ENCODE measurements around the gene STUB1.
A peak's percentile ranks its signal among the peaks of the same experiment; 100 is the strongest.

Gene STUB1

DNA sequence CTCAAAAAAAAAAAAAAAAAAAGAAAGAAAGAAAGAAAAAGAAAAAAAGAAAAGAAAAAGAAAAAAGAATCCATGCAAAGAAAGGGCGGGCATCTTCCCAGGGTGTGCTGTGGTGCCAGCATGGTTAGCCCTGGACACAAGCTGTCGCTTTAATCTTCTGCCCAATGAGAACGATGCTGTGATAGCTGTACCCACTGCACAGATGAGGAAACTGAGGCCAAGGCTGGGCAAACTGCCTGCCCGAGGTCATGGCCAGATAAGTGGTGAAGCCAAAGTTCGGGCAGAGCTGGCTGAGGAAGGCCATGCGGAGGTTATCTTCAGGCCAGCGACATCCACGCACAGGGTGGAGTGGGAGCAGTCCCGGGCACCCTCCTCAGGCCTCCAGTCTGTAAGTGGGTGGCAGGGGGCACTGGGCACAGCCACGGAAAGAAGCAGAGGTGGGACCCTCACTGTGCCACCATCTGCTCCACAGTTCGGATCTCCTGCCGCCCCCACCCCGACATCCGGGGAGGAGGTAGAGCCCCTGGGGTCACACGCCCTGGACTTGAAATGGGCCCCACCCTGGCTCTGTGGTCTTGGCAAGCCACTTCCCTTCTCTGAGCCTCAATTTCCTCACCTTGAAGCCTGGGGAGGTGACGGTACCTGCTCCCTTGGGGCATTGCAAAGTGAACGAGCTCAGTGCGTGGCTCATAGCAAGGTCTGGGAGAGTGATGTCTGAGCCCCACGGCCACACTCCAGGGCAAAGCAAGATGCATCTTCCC, 18.9 kb downstream of the STUB1 start:
- DNase-seq, result no peak

DNA sequence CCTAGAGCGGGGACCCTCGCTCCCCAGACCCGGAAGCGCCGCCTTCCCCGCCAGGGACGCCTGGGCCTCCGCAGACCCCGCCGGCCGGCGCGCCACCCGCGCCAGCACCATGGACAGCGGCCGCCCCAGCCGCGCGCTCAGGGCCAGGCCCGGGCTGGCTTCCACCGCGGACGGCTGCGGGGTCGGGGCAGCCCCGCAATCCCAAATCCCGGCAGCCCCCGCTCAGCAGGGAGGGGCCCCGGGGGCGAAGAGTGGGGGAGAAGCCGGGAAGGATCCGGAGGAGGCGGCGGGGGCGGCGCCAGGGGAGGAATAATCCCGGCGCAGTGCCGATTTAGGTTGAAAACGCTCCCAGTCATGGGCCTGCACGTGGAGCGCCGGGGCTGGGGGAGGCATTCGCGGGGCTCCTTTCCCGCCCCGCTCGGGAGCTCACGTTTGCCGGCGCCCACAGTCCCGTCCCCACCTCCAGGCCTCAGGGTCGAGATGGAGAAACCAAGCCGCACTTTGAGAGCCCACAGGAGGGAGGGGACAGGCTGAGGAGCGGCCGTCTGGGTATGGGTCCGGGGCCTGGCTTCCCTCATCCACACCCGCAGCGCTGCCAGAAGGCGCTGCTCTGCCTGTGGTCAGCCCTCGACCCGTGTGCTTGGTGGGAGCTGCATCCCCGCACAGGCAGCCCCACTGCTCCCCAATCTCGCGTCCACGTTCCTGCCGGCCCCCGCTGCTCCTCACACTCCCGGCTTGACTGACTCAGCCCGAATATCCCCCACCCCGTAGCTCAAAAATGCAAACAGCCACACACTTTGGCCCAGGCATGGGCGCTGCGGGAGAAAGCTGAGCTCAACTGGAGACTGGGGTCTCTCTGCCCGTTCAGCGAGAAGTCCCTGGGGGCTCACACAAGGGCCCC, 20.7 kb downstream of the STUB1 start:
- no peak for DNase-seq

- no peak for DNase-seq
Observed at GRCh38 chr16:702341-702740, 22.1 kb downstream of the STUB1 start.

- no peak for DNase-seq
Observed at GRCh38 chr16:703406-703805, 23.2 kb downstream of the STUB1 start.

- no peak for DNase-seq
Observed at GRCh38 chr16:704047-704446, 23.8 kb downstream of the STUB1 start.

GRCh38 chr16:704552-705380, 24.6 kb downstream of the STUB1 start:
- no peak for DNase-seq

DNA sequence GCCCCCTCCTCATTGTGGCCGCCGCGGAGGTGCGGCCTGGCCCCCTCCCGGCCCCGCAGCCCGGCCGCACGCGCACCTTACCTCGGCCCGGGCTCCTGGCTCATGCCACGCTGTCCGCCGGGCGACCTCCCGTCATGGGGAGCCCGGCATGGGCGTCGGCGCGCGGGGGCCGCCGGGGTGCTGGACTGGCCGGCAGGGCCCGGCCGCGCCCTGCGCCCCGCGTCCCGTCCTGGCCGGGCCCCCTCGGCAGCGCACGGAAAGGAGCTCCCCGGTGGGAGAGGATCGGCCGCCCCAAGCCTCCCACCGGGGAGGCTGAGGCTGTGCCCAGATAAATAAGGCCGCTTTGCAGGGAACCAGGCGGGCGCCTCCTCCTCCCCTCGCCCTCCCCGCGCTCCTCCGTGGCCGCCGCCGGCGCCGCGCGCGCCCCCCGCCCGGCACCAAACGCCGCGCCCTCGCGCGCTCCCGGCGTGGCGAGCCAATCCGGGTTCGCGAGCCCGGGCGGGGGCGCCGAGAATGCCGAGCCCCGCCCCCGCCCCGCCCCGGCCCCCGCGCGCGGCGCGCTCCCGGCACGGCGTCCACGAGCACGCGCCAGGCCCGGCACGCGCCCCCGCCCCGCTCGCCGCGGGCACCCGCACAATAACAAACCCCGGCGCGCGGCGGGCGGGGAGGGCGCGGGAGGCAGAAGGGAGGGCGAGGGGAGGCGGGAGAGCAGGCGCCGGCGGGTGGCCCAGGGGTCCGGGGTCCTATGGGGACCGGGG, 25.4 kb downstream of the STUB1 start, which contains the start of gene FBXL16:
TSS of gene FBXL16 (minus strand) at position 371 of the 758 bp plus-strand sequence. CDS start 8,396 bp downstream, outside the sequence.
- peak in 1 of 2 experiments; percentile 87 for DNase-seq

DNA sequence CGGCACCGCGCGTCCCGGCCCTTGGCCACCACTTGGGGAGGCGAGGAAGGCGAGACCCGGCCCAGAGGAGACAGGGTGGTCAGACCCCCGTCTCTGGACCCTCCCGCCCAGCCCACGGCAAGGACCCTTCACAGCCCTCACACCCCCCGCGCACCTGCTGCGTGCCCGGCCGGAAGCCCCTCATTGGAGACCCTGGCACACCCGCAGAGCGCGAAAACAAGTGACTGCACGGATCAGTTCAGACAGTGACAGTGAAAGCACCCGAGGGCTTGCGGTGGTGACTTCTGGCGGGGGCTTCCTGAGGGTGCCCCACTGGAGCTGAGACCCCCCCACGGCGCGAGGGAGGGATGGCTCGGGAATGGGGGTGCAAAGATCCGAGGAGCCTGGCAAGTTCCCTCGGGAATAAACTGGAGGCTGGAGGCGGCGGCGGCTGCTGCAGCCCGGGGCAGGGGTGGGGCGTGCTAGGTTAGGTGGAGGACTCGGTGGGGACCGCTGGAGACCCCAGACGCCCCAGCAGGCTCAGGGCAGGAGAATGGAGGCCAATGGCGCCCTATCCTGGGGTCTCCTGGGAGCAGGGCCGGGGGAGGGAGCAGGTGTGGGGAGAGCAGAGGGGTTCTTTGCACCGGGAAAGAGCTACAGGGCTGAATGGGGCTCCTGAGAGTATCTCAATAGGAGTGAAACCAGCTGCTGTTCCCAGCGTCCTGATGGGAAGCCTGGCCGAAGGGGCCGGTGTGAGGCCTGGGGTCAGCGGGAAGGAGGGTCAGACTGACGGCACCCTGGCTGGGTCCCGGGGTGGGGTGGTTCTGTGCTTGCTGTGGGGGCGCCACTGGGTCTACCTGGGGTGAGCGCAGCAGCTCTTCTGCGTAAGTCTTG, 26.2 kb downstream of the STUB1 start:
- DNase-seq, result no peak

DNA sequence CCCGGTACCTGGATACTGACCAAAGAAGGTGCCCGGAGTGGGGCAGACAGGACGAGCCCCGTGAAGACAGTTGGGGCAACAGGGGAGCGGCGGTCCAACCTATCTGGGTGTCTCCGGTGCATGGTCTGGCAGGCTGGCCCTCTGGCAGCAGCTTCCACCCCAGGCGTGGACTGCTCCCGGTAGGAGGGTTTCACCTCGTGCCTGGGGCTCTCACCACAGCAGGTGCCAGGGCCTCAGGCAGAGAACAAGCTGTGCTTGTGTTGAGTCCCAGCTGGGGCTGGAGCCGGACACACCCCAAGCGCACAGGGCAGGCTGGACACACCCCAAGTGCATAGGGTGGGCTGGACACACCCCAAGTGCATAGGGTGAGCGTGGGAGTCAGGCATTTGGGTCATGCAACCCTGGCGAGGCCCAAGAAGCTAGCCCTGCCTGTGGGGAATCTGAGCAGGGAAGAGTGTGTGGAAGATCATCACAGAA, 26.9 kb downstream of the STUB1 start:
- no peak for DNase-seq

DNA sequence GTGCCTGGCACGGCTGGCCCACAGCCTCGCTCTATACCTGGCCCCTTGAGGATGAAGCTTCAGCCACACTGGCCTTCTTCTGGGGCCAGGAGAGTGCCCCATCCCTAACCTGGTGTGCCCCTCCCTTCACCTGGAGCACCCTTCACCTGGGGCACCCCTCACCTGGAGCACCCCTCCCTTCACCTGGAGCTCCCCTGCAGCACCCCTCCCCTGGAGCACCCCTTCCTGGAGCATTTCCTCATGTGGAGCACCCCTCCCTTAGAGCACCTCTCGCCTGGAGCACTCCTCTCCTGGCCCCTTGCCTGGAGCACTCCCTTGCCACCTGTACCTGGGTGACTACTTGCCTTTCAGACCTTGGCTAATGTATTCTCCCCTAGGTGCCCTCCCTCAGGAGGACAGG, 27.8 kb downstream of the STUB1 start:
- no peak for DNase-seq

DNA sequence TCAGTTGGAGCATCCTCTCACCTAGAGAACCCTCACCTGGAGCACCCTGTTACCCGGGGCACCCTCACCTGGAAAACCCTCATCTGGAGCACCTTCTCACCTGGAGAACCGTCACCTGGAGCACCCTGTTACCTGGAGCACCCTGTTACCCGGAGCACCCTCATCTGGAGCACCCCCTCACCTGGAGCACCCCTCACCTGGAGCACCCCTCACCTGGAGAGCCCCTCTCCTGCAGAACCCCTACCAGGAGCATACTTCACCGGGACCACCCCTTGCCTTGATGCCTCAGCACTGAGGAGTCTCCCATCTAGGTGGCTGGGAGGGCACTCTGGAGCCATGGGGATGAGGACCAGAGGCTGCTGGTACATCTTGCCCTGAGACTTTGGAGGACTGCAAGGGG, 28.7 kb downstream of the STUB1 start:
- no peak for DNase-seq

DNA sequence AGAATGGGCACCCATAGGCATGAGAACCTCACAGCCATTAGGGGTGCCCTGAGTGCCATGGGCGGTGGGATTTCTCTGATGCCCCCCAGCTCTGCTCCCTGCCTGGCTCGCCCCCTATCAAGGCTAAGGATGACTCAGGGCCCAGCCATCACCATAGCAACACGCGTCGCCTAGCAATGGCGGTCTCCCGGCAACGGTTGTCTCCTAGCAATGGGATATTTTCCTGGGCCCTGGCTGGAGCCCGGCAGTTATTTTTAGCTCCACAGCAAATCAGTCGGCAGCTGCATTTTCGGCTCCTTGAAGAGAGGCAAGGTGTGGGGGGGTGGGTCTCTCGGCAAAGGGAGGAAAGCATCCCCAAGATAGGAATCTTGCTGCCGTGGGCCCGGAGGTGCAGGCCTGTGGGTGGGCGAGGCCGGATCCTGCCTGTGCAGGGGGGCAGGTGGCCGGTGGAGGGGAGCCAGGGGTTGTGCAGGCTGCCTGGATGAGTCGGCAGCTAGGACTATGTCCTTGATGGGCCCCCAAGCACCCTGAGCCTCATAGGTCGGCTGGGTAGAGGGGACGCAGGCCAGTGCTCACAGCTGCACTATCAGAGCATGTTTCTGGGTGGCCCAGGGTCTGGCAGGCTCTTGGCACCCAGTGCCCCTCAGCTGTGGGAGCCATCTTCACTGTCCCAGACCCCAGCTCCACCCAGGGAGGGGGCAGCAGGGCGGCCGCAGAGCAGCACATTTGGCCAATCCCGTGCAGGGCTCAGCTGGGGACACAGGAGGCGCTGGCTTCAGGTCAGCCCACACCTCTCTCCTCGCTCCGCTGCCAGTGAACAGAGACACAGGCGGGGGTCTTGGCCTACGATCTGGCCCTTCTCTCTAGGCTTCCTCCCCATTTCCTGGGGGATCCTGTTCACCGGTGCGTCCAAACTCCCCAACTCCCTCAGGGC, 29.6 kb downstream of the STUB1 start:
- DNase-seq, result peak; percentile 56 to 89

DNA sequence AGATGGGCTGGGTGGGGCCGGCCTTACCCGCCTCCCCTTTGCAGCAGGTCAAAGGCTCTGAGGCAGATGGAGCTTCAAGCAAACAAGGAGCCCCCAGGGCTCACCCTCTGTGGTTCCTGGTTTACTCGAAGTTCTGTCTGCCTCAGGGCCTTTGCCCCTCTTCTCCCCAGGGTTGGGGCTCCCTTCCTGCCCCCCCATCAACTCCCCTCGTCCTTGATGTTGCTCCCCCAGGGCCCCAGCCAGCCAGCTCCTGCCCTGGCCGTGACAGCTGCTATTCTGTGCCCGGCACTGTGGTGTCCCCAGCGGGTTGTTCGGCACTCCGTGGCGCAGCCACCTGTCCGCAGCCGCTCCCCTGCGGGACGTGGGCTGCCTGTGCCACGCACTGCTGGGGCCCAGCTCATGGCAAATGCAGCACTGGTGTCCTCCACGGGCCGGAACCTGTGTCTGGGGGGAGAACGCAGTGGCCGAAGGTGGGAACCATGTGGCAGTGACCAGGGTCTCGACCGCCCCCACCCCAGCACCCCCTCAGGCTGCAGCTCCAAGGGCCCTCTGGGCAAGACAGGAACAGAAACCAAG, 30.4 kb downstream of the STUB1 start:
- no peak for DNase-seq

DNA sequence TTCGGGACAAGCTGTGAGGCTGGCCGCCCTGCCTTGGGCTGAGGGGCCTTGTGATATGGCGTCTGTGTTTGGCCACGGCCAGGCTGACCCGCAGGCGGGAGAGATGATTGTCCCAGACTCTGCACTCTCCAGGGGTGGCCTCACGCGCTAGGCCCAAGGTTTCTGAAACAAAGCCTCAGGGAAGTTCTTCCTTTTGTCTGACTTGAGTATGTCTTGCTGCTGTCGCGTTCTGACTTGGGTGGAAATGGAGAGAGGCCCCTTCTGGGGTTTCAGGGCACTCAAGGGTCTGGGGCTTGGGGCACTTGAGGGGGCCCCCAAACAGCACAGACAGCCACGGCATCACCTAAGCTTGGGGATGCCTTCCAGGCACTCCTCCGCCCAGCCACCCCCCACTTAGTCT, 30.9 kb downstream of the STUB1 start:
- DNase-seq, result no peak

GRCh38 chr16:711548-712320, 31.5 kb downstream of the STUB1 start:
- peak in 1 of 2 experiments; percentile 72 for DNase-seq

DNA sequence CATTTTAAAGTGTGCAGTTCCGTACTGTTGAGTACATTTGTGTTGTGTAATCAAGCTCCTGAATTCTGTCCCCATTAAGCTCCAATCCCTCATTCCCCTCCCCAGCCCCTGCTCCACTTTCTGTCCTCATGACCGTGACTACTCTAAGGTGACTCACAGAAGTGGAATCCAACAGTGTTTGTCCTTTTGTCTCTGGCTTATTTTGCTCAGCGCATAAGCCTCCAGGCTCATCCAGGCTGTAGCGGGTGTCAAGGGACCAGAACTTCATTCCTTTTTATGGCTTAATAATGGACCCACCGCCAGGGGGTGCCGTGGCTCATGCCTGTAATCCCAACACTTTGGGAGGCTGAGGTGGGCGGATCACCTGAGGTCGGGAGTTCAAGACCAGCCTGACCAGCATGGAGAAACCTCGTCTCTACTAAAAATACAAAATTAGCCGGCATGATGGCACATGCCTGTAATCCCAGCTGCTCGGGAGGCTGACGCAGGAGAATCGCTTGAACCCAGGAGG, 32.6 kb downstream of the STUB1 start:
- DNase-seq, result peak in 1 of 2 experiments; percentile 45

DNA sequence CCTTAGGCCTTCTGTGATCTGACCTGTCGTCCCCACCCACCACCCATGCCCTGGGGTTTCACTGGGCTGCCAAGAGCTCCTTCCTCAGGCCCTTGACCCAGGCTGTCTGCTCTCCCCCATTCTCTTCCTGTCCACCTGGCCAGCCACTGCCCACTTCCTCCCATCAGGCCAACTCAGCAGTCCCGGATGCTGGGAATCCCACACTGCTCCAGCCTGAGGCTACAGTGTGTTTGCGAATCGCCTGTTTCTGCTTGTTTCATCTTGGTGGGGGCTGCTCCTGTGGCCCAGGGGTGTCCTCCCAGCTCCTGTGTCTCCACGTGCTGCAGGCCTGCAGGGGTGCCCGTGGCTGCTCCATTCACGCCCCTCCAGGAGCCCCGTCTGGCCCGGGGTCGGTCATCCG, 33.9 kb downstream of the STUB1 start:
- DNase-seq, result no peak

Measured in NCI-H446 (cell line).